Measurements from ENCODE around the gene DHX15. TPM values are rescaled to one million over a fixed set of nuclear protein-coding genes. Genes with fewer than 3 reads are reported as not detected.

DHX15 gene
- total RNA-seq, 1 experiment from 2014 or later = 157 TPM

DNA sequence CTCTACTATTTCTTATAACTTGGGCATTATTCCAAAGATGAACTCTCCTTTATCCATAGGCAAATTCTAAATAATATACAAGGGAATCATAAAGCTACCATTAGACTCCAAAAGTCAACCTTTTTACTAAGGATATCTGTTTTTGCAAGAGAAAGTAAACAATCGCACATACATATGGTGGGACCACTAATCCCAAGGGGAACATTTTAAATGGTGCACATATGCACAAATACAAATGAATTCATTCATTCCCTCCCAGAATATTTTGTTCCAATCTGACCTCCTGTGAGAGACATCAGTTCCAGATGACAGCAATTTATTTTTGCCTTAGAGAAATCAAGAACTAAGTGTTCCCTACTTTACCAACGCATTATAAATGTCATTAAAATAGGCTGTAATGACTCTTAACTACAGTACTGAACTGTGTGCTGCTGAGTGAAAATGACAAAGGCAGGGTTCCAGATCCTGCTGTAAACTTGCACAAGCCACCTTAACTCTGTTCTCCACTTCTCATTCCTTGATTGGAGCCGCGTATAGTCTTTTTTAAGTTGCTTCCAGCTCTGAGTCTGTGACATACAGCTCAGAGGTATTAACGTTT is 2.0 kb downstream of the DHX15 start:
- peaks cover 60% of the 10 kb centered on the region for H4K20me1 ChIP-seq (ENCODE audit: insufficient read depth)
- no TSS peak for BruUV-seq (replicated peaks)
- DNase-seq = no peak

DNA sequence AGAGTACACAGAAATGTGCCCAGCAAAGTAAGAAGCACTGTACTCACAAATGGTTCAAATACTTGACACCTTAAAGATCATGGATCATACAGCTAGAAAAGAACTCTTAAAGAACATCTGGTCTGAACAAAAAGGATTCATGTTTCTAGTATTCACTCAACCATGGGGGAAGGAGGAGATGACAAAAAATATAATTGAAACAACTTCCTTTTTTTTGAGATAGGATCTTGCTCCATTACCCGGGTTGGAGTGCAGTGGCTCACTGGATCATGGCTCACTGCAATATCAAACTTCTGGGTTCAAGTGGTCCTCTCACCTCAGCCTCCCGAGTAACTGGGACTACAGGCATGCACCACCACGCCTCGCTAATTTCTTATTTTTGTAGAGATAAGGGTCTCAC is 6.0 kb downstream of the DHX15 start:
- Histone ChIP-seq H3K36me3 (ENCODE audit: low read depth) (peaks cover 52% of the 10 kb centered on the region), H2AFZ (no peak overlapping the region), H3K9me3 (ENCODE audit: insufficient read depth, low read depth) (no peaks in the 10 kb centered on the region), H3K27ac (peak overlapping the region; percentile 6; the same call in 1 of the 2 replicates), H3K4me1 (replicated peaks; ENCODE audit: insufficient read depth) (peaks cover 24% of the 10 kb centered on the region), H4K20me1 (ENCODE audit: insufficient read depth) (peaks cover 99% of the 10 kb centered on the region), H3F3A (ENCODE audit: insufficient read depth, low read depth) (peaks cover 23% of the 10 kb centered on the region; the same call in 1 of the 2 replicates), H3K79me2 (ENCODE audit: low read depth) (peaks cover 100% of the 10 kb centered on the region), H3K9me2 (ENCODE audit: insufficient read depth) (no peaks in the 10 kb centered on the region), H3K27me3 (ENCODE audit: insufficient read depth, low read depth) (no peaks in the 10 kb centered on the region), H3K4me2 (peak overlapping the region; percentile 28; the same call in 1 of the 2 replicates), H3K4me3 (no peak overlapping the region)
- POLR2A ChIA-PET (ENCODE audit: unreplicated experiment) = no interaction called here
- BruUV-seq (replicated peaks) = no TSS peak
- no peak for TF ChIP-seq EZH2 (IDR thresholded peaks at IDR 0.05; ENCODE audit: low read depth)
- TF ChIP-seq, protein P1, sequence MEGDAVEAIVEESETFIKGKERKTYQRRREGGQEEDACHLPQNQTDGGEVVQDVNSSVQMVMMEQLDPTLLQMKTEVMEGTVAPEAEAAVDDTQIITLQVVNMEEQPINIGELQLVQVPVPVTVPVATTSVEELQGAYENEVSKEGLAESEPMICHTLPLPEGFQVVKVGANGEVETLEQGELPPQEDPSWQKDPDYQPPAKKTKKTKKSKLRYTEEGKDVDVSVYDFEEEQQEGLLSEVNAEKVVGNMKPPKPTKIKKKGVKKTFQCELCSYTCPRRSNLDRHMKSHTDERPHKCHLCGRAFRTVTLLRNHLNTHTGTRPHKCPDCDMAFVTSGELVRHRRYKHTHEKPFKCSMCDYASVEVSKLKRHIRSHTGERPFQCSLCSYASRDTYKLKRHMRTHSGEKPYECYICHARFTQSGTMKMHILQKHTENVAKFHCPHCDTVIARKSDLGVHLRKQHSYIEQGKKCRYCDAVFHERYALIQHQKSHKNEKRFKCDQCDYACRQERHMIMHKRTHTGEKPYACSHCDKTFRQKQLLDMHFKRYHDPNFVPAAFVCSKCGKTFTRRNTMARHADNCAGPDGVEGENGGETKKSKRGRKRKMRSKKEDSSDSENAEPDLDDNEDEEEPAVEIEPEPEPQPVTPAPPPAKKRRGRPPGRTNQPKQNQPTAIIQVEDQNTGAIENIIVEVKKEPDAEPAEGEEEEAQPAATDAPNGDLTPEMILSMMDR (conservative IDR thresholded peaks at IDR 0.05) = no peak
- CTCF ChIA-PET = no interaction called here
- no peak for DNase-seq
- intact Hi-C loops (cut with micrococcal nuclease; ENCODE audit: unreplicated experiment) = no loop called here

More for the DNA sequence above, 2.0 kb downstream of the DHX15 start:
- Histone ChIP-seq H3K9me2 (ENCODE audit: insufficient read depth) (no peaks in the 10 kb centered on the region), H3K9me3 (ENCODE audit: insufficient read depth, low read depth) (no peaks in the 10 kb centered on the region), H3F3A (ENCODE audit: insufficient read depth, low read depth) (peaks cover 11% of the 10 kb centered on the region; the same call in 1 of the 2 replicates), H3K4me2 (peak overlapping the region; percentile 98), H3K79me2 (ENCODE audit: low read depth) (peaks cover 71% of the 10 kb centered on the region), H3K36me3 (ENCODE audit: low read depth) (peaks cover 19% of the 10 kb centered on the region), H3K27me3 (ENCODE audit: insufficient read depth, low read depth) (no peaks in the 10 kb centered on the region), H3K4me1 (replicated peaks; ENCODE audit: insufficient read depth) (peaks cover 24% of the 10 kb centered on the region), H2AFZ (no peak overlapping the region), H3K27ac (no peak overlapping the region), H3K4me3 (peak overlapping the region; percentile 99)
- CTCF ChIA-PET = no interaction called here
- TF ChIP-seq, protein P1 (conservative IDR thresholded peaks at IDR 0.05) = no peak
- TF ChIP-seq EZH2 (IDR thresholded peaks at IDR 0.05; ENCODE audit: low read depth) = no peak
- POLR2A ChIA-PET (ENCODE audit: unreplicated experiment) = interaction anchor here (0.6 kb wide), 2 partner anchors 15 to 16 kb away, joined by 3 to 15 read pairs; no protein-coding TSS in a partner anchor
- intact Hi-C loops (cut with micrococcal nuclease; ENCODE audit: unreplicated experiment) = loop anchor here (2.0 to 5.0 kb wide), 5 partner anchors 60 to 330 kb away; partner anchors contain the start of genes CCDC149 and SOD3

DNA sequence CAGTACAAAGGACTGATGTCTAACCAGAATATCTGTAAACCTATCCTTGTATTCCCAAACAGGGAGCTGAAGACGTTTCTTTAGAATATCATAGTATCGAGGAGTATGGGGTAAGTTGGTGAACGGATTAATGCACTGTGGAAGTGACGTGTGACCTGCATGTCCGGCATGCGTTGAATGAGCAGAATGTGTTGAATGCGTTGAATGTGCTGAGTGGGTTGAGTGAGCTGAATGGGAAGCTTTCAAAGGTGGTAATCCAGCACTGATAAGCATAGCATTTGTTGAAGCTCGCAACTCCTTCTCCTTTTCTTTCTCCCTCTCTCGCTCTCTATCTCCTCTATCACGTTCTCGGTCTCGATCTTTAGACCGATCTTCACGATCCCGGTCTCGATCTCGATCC is 8.1 kb downstream of the DHX15 start:
- no peak for DNase-seq
- no peaks in the 10 kb centered on the region for H3K27me3 ChIP-seq (ENCODE audit: insufficient read depth, low read depth)
- no peak overlapping the region for H3K4me3 ChIP-seq
- CTCF ChIA-PET = no interaction called here
- TF ChIP-seq, protein P1 (conservative IDR thresholded peaks at IDR 0.05) = no peak
- no peak for TF ChIP-seq EZH2 (IDR thresholded peaks at IDR 0.05; ENCODE audit: low read depth)
- no peaks in the 10 kb centered on the region for H3K9me2 ChIP-seq (ENCODE audit: insufficient read depth)
- H3K79me2 ChIP-seq (ENCODE audit: low read depth) = peaks cover 100% of the 10 kb centered on the region
- H3F3A ChIP-seq (ENCODE audit: insufficient read depth, low read depth) = peaks cover 32% of the 10 kb centered on the region; the same call in 1 of the 2 replicates
- H3K4me1 ChIP-seq (replicated peaks; ENCODE audit: insufficient read depth) = peaks cover 11% of the 10 kb centered on the region
- H3K9me3 ChIP-seq (ENCODE audit: insufficient read depth, low read depth) = no peaks in the 10 kb centered on the region
- H2AFZ ChIP-seq = no peak overlapping the region
- peaks cover 99% of the 10 kb centered on the region for H4K20me1 ChIP-seq (ENCODE audit: insufficient read depth)
- peaks cover 63% of the 10 kb centered on the region for H3K36me3 ChIP-seq (ENCODE audit: low read depth)
- POLR2A ChIA-PET (ENCODE audit: unreplicated experiment) = no interaction called here
- no TSS peak for BruUV-seq (replicated peaks)
- intact Hi-C loops (cut with micrococcal nuclease; ENCODE audit: unreplicated experiment) = no loop called here
- no peak overlapping the region for H3K4me2 ChIP-seq
- H3K27ac ChIP-seq = no peak overlapping the region
